ENCODE results near the gene TARDBP.
"Not testable (repeated sequence)": the region's sequence is repeated elsewhere in the genome, so short reads cannot be mapped to it uniquely, and the experiment has no call there.

The TARDBP gene

DNA sequence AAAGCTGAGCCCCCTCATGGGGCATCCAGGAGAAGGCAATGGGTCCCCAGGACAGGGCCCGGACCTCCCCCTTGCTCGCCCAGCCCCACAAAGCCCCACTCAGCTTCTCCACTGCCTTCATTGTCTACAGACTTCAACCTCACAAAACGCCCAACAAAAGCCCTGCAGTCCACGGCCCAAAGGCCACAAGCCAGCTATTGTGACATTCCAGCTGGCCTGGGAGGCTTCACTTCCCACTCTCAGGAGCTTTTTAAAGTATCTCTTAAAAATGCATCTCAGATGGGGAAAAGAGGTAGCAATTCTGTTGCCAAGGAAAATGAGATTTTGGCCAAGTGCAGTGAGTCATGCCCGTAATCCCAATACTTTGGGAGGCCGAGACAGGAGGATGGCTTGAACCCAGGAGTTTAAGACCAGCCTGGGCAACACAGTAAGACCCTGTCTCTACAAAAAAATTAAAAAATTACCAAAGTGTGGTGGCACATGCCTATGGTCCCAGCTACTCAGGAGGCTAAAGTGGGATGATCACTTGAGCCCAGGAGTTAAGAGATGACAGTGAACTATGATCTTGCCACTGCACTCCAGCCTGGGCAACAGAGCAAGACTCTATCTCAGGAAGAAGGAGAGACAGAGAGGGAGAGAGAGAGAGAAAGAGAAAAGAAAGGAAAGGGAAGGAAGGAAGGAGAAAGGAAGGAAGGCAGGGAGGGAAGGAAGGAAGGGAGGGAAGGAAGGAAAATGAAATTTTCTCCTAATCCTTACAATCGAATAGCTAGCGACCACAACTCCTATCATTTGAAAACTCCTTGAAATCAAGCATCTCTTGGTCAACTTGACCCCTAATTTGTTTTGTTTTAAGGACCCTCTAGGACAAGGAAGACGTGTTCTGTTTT, 31.4 kb upstream of the TARDBP start:
- H3K4me3 ChIP-seq (ENCODE audit: low read depth, low read length), result no peak overlapping the region
- TF ChIP-seq, protein P1, sequence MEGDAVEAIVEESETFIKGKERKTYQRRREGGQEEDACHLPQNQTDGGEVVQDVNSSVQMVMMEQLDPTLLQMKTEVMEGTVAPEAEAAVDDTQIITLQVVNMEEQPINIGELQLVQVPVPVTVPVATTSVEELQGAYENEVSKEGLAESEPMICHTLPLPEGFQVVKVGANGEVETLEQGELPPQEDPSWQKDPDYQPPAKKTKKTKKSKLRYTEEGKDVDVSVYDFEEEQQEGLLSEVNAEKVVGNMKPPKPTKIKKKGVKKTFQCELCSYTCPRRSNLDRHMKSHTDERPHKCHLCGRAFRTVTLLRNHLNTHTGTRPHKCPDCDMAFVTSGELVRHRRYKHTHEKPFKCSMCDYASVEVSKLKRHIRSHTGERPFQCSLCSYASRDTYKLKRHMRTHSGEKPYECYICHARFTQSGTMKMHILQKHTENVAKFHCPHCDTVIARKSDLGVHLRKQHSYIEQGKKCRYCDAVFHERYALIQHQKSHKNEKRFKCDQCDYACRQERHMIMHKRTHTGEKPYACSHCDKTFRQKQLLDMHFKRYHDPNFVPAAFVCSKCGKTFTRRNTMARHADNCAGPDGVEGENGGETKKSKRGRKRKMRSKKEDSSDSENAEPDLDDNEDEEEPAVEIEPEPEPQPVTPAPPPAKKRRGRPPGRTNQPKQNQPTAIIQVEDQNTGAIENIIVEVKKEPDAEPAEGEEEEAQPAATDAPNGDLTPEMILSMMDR (conservative IDR thresholded peaks at IDR 0.05; ENCODE audit: low read depth, low read length), result no peak
- no peak for DNase-seq (ENCODE audit: low read depth)

DNA sequence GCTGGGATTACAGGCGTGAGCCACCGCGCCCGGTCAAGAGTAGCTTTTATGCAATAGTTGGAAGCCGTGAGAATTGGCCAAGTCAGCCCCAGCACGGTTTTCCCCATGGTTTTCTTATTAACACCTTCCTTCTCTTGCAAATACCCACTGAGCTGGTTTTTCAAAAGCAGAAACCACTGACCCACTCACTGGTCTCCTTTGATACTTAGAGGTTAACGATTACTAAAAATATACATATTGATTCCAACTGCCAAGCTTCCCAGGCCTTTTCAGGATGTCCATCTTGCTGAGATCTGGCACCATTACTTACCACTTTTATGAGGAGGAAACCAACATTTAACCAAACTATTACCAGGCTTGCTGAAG, 25.9 kb upstream of the TARDBP start:
- no peak overlapping the region for H3K4me3 ChIP-seq (ENCODE audit: low read depth, low read length)
- DNase-seq (ENCODE audit: low read depth), result no peak
- TF ChIP-seq, protein P1 (conservative IDR thresholded peaks at IDR 0.05; ENCODE audit: low read depth, low read length), result no peak

DNA sequence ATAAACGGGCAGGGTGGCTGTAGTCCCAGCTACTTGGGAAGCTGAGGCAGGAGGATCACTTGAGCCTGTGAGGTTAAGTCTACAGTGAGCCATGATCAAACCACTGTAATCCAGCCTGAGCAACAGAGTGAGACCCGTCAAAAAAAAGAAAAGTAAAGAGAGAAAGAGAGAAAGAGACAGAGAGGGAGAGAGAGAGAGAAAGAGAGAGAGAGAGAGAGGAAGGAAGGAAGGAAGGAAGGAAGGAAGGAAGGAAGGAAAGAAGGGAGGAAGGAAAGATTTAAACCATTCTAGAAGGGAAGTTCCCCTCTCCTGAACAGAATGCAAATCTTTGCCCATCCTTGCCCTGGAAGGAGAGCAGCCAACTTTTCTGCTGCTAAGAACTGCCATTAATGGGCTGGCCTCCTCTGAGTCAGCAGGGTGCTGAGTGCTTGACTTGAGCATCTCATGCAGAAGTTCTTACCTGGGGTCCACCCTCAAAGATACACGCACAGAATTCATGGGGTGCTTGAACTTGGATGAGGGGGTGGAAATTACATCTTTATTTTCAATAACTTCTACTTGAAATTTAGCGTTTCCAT, 24.5 kb upstream of the TARDBP start:
- no peak overlapping the region for H3K4me3 ChIP-seq (ENCODE audit: low read depth, low read length)
- TF ChIP-seq, protein P1 (conservative IDR thresholded peaks at IDR 0.05; ENCODE audit: low read depth, low read length), result no peak
- no peak for DNase-seq (ENCODE audit: low read depth)

DNA sequence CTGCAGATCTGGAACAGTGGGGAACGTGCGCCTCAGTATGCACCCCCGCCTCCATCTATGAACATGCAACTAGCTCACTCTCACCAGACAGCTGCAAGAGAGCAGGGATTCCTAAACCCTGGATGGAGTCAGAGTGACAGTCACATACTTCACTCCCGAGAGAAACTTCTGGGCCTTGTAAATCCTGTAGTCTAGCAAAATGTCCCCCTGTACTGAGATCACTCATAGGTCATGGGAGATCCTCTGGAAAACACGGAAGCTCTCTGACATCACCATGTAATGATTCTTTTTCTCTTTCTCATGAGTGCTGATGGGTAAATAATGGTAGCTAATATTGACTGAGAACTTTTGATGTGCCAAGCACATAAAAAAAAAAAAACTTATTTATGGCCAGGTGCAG, 23.4 kb upstream of the TARDBP start:
- TF ChIP-seq, protein P1 (conservative IDR thresholded peaks at IDR 0.05; ENCODE audit: low read depth, low read length), result no peak
- H3K4me3 ChIP-seq (ENCODE audit: low read depth, low read length), result no peak overlapping the region
- DNase-seq (ENCODE audit: low read depth), result no peak

DNA sequence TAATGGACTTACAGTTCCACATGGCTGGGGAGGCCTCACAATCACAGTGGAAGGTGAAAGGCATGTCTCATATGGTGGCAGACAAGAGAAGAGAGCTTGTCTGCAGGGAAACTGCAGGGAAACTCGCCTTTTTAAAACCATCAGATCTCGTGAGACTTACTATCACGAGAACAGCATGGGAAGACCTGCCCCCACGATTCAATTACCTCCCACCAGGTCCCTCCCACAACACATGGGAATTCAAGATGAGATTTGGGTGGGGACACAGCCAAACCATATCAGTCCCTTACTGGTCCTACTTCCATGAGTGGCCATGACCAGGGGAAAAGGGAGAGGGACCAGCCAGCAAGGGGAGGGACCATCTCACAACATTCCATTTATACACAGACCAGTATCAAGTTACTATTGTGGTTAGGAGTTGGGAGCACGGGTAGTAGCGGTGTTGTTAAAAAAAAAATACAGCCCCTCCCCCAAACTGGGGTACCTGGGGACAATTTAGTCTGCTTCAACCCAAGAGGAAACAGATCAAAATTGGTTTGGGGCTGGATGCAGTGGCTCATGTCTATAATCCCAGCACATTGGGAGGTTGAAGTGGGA, 22.4 kb upstream of the TARDBP start:
- peak; percentile 27 for DNase-seq (ENCODE audit: low read depth)
- H3K4me3 ChIP-seq (ENCODE audit: low read depth, low read length), result not testable (repeated sequence)

DNA sequence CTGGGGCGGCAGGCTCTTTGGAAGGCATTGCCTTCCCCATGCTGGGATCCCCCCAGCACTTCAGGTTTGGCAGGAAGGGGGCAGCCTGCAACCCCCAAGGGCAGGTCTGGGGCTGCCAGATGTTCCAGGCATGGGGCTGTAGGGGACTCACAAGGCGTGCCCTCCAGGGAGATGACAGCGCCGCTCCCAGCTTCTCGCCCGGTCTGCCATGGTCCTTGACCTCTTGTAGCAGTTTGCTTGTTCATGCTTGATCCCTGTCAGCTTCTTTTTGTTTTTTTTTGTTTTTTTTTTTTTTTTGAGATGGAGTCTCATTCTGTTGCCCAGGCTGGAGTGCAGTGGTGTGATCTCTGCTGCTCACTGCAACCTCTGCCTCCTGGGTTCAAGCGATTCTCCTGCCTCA, 21.6 kb upstream of the TARDBP start:
- TF ChIP-seq, protein P1 (conservative IDR thresholded peaks at IDR 0.05; ENCODE audit: low read depth, low read length), result no peak
- H3K4me3 ChIP-seq (ENCODE audit: low read depth, low read length), result no peak overlapping the region
- DNase-seq (ENCODE audit: low read depth), result no peak

DNA sequence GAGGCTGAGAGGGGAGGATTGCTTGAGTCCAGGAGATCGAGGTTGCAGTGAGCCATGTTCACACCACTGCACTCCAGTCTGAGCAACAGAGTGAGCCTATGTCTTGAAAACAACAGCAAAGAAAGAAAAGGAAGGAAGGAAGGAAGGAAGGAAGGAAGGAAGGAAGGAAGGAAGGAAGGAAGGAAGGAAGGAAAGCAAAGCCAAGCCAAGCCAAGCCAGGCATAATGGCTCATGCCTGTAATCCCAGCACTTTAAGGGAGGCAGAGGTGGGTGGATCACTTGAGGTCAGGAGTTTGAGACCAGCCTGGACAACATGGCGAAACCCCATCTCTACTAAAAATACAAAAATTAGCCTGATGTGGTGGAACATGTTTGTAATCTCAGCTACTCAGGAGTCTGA, 20.4 kb upstream of the TARDBP start:
- not testable (repeated sequence) for H3K4me3 ChIP-seq (ENCODE audit: low read depth, low read length); DNase-seq (ENCODE audit: low read depth)

DNA sequence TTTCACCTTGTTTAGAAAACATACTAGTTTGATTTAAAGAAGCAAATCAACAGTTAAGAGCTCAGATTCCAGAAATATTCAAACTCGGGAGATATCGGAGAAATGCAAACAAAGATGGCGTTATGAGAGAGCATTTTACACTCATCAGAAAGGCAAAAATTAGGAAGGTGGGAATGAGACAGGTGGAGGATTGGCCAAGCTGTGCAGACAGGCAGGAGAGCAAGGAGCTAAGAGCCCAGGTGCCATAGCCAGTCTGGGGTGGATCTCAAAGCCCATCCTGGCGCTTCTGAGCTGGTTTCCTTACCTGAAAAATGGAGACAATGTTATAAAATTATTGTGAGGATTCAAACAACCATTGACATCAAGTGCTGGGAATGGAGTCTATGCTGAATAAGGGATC, 19.6 kb upstream of the TARDBP start:
- DNase-seq (ENCODE audit: low read depth), result no peak
- TF ChIP-seq, protein P1 (conservative IDR thresholded peaks at IDR 0.05; ENCODE audit: low read depth, low read length), result no peak
- H3K4me3 ChIP-seq (ENCODE audit: low read depth, low read length), result no peak overlapping the region

Data from choroid plexus epithelial cell (primary cell).